Stimulated activated CD8-positive, alpha-beta memory T cell treated with anti-CD3 and anti-CD28 coated beads, Interleukin-4, amount 100 ng/mL, for 4 hours (primary cell): ENCODE results near the gene RHOT2.
A peak's percentile ranks its signal among the peaks of the same experiment; 100 is the strongest.
"Not testable (repeated sequence)": the region's sequence is repeated elsewhere in the genome, so short reads cannot be mapped to it uniquely, and the experiment has no call there.

Experiments
- DNase-seq, 2 donors: peaks; one replicate each; pipeline ENCODE4 v3.0.0-alpha.2; 2020; ENCODE audit warnings: low read depth in 2 of 2, low spot score in 1 of 2

RHOT2 gene

GRCh38 chr16:712740-713250 lies 44.9 kb downstream of the RHOT2 start:
- not testable (repeated sequence) for DNase-seq

DNA sequence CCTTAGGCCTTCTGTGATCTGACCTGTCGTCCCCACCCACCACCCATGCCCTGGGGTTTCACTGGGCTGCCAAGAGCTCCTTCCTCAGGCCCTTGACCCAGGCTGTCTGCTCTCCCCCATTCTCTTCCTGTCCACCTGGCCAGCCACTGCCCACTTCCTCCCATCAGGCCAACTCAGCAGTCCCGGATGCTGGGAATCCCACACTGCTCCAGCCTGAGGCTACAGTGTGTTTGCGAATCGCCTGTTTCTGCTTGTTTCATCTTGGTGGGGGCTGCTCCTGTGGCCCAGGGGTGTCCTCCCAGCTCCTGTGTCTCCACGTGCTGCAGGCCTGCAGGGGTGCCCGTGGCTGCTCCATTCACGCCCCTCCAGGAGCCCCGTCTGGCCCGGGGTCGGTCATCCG lies 46.1 kb downstream of the RHOT2 start:
- no peak for DNase-seq

GRCh38 chr16:714558-715476 lies 46.9 kb downstream of the RHOT2 start, which contains the start of gene METRN:
TSS of gene METRN (plus strand) at chr16:715118. CDS start at chr16:715290, 172 bp downstream.
- DNase-seq, result peak; percentile 67 to 78

DNA sequence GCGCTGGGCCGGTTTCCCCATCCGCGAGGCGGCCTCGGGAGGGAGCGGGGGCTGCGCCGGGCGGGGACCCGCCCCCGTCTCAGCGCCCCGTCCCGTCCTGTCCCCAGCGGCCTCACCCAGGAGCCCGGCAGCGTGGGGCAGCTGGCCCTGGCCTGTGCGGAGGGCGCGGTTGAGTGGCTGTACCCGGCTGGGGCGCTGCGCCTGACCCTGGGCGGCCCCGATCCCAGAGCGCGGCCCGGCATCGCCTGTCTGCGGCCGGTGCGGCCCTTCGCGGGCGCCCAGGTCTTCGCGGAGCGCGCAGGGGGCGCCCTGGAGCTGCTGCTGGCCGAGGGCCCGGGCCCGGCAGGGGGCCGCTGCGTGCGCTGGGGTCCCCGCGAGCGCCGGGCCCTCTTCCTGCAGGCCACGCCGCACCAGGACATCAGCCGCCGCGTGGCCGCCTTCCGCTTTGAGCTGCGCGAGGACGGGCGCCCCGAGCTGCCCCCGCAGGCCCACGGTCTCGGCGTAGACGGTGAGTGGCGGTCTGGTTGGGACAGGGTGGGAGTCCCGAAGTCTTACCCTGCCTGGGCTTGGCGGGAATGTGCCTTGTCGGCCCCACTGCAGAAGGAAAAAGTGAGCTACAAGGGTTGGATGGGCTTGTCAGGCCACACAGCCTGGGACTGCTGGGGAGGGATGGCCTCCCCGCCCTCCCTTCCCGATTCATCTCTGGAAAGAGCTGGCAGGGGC lies 47.7 kb downstream of the RHOT2 start:
- DNase-seq, result no peak

- no peak for DNase-seq
These were observed 48.3 kb downstream of the RHOT2 start for GRCh38 chr16:716200-716568.

- no peak for DNase-seq
These were observed 48.9 kb downstream of the RHOT2 start for GRCh38 chr16:716768-717325.

GRCh38 chr16:717450-718245 lies 49.7 kb downstream of the RHOT2 start:
- no peak for DNase-seq

DNA sequence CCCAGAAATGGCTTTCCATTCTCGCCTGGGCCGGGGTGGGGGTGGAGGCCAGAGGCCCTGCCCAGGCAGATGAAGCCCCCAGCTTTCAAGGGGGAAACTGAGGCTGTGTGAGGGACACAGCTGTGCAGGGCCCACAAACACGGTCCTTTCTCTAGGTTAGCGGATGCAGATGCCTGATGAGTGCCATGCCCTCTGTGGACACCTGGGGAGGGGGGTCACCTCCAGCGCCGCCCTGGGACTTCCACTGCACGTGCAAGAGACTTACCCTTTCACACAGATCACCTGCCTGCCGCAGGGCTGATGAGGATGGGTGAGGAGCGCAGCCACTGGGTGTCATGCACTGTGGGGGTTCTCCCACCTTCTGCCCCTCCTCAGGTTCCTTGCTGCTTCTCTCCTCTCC lies 50.5 kb downstream of the RHOT2 start:
- DNase-seq, result no peak

DNA sequence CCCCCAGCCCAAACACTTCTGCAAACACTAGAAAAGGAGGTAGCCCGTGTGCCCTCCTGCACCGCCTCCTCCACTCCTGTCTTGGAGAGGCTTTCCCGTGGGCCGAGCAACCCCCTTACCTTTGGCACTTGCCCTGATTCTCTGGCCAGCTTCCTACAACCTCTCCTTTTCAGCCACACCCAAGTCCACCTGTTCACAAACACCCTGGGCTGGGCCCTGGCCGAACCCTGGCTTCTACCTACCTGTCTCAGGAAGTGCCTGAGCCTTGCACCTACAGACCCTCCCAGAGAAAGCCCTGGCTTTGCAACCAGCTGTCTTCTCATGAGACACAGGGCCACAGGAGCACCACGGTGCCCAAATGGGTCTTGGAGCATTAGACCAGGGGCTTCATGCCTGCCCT lies 51.0 kb downstream of the RHOT2 start:
- DNase-seq, result no peak

DNA sequence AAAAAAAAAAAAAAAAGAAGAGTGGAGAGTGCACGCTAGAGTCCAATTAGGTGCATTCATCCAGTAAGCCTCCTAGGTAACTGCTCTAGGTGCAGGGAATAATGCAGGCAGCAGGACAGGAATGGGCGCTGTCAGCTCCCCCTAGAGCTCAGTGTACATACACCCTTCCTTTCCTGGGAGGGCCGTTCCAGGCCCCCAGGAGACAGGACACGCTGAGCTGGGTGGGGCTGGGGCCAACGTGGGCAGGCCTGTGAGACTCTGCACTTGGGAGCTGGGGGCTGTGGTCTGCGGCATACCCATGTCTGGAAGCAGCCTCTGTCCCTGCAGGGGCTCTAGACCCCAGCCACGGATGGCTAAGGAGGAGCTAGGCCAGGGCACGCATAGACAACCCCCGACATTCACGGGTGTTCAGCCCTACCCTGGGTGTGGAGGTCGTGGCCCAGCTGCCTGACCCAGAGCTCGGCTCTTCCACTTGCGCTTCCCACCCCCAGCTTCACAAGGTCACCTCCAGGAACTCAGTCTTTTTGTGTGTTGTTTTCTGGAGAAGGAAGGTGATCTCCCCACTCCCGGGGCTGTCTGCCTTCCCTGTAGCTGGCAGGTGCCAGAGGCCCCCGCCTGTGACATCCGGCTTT lies 52.0 kb downstream of the RHOT2 start:
- no peak for DNase-seq

- DNase-seq, result no peak
These were observed 52.6 kb downstream of the RHOT2 start for GRCh38 chr16:720447-720989.

DNA sequence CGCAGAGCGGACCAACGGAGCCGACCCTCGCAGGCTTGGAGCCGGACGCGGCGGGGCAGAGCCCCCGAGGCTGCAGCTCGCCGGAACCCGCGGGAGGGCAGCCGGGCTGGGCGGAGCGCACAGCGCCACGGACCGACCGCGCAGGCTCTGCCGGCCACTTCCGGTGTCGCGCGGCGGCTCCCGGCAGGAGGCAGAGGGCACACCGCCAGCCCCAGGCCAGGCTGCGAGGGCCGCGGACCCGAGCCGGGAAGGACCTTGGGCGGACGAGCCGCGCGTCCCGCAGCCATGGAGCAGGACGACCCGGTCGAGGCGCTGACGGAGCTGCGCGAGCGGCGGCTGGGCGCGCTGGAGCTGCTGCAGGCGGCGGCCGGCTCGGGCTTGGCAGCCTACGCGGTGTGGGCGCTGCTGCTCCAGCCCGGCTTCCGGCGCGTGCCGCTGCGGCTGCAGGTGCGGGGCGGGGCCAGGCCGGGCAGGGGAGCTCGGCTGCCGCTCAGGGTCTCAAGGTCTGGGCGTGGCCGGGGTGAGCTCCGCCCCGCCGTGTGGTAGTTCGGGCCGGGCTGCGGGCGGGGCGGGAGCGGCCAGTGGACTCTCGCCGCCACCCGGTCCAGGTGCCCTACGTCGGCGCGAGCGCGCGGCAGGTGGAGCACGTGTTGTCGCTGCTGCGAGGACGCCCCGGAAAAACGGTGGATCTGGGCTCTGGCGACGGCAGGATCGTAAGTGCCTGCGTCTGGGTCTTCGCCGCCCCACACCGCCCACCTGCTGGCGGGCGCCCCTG lies 53.2 kb downstream of the RHOT2 start, which contains the start of gene ANTKMT:
ANTKMT (plus strand) TSS at position 157 of the 775 bp plus-strand sequence; CDS start at position 286, 129 bp downstream.
- DNase-seq, result peak; percentile 37 to 57

DNA sequence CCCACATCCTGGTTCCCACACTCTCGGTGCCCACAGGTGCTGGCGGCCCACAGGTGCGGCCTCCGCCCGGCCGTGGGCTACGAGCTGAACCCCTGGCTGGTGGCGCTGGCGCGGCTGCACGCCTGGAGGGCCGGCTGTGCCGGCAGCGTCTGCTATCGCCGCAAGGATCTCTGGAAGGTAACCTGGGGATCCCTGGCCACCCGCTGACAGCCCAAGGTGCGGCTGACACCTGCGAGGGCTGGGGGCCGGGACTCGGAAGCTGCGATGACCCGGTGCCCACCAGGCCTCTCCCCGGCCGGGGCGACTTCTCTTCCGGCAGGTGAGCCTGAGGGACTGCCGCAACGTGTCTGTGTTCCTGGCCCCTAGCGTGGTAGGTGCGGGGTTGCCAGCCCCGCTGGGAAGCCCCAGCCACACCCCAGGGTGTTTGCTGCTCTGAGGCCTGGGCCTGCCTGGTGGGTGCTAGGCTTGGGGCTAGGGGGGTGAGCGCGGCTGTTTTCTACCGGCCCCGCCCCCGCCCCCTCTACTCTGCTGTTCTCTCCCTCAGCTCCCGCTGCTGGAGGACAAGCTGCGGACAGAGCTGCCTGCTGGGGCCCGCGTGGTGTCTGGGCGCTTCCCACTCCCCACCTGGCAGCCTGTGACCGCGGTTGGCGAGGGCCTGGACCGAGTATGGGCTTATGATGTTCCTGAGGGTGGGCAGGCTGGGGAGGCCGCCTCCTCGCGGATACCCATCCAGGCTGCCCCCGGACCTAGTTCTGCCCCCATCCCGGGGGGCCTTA lies 54.0 kb downstream of the RHOT2 start:
- no peak for DNase-seq

GRCh38 chr16:722835-723633 lies 55.1 kb downstream of the RHOT2 start:
- DNase-seq, result no peak

DNA sequence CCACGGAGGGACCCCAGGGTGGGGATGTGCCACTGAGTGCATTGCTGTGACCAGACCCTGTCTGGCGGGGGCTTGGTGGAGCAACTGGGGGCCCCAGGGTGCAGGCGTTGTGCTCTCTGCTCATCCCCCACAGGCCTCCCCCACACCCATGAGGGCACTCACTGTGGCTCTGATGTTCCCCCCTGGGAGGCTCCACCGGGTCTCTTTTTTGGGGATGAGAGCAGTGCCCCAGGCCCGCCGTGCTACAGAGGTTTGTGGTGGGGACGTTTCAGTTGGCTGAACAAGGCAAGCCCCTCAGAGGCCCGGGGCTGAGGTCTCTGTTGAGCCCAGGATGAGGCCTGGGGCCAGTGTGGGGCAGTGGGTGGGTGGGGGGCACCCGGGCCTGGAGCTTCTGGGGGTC lies 55.8 kb downstream of the RHOT2 start:
- DNase-seq, result no peak
